M059J (cell line): ENCODE results near the gene BABAM2. TPM values are rescaled to one million over a fixed set of nuclear protein-coding genes. Genes with fewer than 3 reads are reported as not detected.

Experiments used
- DNase-seq: peaks from one replicate; pipeline ENCODE4 v3.0.0-alpha.2; 2012; ENCODE audit warnings: low read depth
- total RNA-seq: library from RNA; depleted of rRNA; stranded (reverse); fragments of >200 nt; shearing (Covaris generic); gene quantifications from 2 replicates; pipeline ENCODE4 v1.2.3, GENCODE V29; 2014

BABAM2 gene
- total RNA-seq, 1 experiment from 2014 or later, result 41.8 TPM

DNA sequence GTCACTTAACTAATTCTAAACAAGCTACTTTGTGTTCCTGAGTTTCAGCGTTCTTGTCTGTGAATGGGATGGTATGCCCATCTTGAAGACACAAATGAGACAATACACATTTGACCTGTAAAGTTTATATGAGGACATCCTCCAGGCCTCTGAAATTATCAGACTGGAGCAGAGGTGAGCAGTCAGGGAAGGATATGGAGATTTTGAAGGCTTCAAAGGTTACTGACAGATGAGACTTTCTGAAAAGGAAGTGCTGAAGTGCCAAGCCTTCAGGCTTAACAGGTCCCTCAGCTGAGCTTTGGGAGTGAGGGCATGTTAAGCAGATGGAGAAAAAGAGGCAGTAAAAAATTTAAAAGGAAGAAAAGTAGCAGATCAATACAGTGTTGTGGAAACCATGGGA is 391.2 kb downstream of the BABAM2 start:
- no peak for DNase-seq

DNA sequence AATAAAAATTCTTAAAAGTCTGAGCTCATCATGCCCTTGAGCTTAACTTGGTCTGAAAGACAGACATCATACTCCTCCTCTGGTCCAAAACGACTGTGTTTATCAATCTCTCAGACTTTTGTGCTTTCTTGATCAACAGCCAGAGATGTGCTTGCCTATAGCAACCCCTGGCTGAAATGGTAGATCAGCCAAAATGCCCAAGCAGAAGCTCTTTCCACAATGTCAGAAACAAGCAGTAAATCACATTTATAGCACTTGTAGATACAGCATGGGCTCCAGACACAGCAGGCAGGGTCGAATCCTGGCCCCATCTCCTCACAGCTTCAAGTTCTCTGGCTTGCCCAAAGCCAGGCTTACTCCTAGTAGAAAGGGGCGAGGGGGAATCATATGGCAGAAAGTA is 391.7 kb downstream of the BABAM2 start:
- no peak for DNase-seq

DNA sequence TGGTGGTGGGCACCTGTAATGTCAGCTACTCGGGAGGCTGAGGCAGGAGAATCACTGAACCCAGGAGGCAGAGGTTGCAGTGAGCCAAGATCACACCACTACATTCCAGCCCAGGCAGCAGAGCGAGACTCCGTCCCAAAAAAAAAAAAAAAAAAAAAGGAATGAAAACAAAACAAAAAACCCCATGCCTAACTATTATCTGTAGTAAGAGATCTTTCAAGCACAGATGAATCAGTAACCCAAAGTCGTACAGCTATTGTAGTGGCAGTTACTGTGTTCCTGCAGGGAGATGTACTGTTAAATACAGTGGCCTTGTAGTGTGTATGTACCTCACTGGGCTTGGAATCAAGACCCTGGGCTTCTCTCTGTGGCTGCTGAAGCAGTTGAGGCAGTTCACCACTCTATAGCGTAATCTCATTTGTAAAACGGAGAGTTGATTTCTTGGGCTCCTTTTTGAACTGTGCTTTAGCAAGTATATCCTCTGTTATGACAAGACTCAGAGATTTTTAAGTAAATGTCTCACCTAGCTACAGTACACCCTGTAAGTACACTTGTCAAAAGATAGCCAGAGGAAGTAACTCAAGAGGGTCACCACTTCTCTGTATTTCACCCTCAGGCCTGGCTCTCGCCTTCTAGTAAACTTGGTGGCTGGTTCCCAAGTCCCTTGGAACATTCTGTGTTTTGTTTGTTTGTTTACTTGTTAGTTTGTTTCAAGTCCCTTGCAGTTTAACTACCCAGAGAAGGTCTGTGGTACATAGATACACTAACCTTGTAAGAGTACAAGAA is 392.5 kb downstream of the BABAM2 start:
- DNase-seq, result peak; percentile 62

DNA sequence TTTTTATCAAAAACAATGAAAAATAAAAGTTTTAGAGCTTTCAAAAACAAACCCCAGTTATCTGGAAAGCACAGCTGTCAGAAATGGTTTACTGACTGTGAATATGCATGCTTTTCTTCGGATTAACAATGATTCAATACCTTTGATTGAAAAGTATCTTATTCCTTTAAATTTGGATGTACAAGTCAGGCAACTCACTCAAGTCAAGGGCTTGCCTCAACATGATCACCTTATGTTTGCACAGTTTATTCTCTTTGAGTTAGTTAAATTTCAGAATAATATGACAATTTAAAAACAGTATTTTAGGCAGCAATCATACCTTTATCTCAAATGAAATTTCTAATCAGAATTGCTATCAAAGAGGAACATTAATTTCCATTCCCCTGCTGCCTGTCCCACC is 393.3 kb downstream of the BABAM2 start:
- no peak for DNase-seq

DNA sequence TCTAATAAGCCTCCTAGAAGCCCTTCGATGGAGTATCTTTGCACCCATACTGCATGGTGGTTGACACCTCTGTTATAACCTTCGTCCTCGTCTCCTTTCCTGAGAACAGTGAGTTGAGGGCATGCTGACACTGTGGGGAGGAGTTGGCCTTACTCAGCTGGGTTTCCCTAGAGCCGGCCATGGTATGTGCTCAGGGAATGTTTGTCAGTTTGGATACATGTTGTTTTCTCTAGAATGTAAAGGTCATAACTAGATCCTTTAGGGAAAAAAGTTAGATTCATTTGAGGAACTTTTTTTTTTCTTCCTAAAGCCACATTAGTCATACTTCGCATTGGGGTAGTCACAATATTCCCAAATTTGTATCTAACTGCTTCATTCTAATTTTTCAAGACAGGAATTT is 396.1 kb downstream of the BABAM2 start:
- no peak for DNase-seq

DNA sequence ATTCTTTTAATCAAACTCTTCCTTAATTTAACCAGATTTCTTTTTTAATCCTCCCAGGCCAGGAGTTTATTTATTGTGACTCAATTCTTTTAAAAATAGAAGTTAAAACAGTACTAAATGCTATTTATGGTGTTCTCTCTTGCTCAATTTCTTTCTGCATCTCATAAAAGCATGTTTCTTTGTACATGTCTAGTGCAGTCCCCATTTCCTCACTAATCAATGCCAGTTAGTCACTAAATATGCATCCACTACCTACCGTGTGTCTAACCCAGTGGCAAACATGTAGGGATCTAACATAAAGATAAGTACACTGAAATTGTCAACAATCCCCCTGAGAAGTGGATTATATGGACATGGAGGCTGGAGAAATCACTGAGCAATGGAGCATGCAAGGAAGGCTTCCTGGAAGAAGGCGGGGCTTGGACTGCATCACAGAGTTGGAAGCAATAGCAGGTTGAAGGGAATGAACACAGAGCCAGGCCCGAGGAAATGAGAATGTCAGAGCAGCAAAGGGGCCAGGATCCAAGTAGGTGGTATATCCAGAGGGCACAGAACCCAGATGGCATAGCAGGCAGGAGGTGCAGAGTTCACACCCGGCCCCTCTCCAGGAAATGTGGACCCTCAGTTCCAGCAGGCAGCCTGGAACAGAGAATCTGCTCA is 396.9 kb downstream of the BABAM2 start:
- no peak for DNase-seq

DNA sequence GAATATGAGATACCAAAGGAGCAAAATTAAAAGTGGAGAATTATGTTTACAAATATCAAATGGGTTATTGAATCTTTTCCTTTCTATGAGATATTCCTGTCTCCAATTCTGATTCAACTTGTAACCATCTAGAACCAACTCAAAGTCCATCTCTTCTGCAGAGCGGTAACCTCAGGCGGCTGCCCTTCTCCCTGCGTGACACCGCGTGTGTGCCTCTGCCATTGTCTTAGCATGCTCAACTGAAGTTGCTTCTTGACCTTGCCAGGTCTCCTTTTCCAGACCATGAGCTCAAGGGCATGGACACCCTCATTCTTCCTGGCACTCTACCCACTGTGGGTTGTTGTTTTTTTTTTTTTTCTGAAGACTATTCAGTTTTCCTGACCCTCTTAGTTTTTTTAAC is 398.1 kb downstream of the BABAM2 start:
- no peak for DNase-seq

DNA sequence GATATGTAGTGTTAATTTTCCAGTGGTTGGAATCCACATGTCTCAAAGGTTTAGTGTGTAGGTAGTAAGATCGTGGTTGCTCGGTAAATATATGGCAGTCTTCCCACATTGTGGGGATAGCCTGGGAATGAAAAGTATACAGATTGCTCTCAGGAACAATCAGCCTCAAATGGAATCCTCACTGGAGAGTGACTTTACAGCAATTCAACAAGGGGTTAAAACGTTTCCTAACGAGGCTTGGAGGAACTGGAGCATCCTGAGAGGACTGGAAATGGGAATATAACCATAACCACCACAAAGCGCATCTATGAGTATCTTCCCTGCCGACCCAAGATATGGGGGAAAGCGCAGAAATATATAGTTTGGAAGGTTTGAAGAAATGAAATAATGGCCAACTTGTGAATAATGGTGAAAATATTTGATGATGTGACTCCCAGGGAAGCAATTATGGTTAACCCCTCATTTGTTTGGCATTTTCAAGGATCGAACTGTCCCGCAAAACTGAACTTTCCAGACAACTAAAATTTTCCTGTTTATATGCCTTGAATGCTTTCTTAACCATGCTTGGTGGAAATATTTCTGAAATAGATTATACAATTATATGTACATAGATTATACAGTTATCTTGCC is 401.4 kb downstream of the BABAM2 start:
- peak; percentile 76 for DNase-seq

DNA sequence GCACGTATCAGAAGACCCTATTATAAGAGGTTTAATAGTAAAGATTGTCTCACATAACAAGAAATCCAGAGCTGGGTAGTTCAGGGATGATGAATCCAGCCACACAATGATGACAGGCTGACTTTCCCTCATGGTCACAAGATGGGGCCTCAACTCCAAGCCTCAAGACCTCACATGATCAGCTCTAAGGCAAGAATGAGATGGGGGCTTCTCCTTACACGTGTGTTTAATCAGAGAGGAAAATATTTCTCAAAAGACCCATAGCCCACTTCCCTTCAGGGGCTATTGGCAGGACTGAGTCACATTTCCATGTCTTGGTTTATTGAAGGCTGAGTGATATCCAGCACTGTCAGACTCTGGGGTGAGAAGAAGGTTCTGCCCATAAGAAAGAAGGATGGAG is 402.0 kb downstream of the BABAM2 start:
- DNase-seq, result peak; percentile 61

DNA sequence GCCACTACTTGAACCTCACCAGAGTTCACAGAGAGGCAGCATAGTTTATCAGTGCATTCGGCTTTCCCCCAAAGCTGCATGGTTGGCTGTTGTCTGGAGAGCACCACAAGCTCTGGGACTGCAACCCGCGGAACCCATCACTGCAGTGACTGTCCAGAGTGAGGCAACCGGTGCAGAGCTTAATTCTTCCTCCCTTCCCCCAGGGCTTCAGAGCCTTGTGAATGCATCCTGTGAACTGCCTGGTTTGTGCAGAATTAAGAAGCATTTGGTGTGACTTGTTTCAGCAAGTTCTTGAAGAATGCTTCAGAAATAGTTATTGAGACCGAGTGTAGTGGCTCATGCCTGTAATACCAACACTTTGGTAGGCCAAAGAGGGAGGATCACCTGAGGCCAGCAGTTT is 402.9 kb downstream of the BABAM2 start:
- DNase-seq, result peak; percentile 42

DNA sequence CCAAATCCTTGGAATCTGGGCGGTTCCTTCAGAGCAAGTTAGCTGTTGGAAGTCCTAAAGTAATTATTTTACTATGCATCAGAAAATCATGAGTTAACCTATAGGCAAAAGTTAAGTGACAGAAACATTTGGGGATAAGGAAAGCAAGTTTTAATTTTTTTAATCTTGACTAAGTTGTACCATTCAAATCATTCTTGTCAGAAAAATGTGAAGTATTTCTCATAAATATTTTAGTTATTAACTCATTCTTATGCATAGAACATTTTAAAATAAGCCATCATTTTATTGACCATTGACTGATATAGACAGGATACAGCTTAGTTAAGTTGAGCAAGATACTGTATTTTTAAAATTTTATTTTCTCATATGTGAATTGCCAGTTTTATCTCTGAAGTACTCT is 403.9 kb downstream of the BABAM2 start:
- DNase-seq, result no peak

DNA sequence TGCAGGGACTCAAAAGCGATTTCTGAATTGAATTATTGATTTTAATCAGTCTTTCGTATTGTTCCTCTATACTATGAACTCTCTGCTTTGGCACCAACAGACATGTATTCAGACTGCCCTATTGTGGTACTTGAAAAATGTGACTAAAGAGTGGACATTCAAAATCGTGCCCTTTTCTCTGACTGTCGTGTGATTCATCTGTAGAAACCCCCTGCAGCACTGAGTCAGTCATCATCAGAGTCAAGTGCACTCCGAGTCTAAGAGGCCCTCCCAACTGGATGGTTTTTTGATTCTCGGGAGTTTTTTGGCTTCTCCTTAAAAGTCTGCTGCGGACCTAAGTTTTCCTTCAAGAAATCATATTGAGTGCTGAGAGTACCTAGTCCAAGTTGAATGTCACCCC is 405.7 kb downstream of the BABAM2 start:
- peak; percentile 88 for DNase-seq

DNA sequence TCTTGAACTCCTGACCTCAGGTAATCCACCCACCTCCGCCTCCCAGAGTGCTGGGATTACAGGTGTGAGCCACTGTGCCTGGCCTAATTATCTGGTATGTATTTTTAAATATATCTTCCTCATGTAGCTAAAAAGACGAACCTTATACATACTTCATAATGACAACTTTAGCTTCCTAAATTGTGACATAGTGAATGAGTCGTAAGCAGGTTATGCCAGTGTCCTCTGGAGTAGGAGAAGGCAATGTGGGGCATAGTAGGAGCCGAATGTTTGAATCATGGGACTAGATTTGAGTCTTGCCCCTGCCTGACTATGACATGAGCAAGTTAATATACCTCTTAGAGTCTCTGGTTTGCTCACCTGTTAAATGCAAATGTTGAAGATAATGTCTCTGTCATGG is 406.4 kb downstream of the BABAM2 start:
- DNase-seq, result peak; percentile 76

DNA sequence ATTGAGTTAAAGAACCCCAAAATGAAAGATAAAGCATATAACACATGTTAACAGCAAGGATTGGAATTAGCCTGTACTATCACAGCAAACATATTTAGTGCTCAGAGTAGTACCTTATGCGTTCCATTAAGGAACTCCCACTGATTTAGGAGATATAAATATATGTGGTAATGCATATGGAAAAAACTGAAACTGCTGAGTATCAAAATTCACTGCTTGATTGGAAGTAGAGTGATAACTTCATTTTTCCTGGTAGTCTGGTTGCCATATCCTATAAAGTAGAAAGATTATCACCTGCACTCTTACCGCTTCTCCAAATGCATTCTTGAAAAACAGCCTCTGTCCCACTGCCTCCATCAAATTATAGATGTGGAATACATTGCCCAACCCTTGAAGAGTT is 407.0 kb downstream of the BABAM2 start:
- no peak for DNase-seq

DNA sequence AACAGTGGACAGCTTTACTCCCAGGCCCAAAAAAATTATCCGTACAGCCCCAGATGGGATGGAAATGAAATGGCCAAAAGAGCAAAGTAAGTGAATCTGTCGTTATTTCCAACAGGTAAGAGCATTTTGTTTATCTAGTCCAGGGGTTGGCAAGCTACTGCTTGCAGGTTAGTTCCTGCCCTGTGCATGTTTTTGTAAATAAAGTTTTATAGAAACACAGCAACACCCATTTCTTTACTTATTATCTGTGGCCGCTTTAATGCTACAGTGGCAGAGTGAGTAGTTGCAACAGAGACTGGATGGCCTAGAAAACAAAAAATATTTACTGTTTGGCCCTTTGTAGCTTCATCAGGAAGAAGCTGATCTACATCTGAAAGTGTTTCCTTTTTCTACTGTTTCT is 407.9 kb downstream of the BABAM2 start:
- no peak for DNase-seq

DNA sequence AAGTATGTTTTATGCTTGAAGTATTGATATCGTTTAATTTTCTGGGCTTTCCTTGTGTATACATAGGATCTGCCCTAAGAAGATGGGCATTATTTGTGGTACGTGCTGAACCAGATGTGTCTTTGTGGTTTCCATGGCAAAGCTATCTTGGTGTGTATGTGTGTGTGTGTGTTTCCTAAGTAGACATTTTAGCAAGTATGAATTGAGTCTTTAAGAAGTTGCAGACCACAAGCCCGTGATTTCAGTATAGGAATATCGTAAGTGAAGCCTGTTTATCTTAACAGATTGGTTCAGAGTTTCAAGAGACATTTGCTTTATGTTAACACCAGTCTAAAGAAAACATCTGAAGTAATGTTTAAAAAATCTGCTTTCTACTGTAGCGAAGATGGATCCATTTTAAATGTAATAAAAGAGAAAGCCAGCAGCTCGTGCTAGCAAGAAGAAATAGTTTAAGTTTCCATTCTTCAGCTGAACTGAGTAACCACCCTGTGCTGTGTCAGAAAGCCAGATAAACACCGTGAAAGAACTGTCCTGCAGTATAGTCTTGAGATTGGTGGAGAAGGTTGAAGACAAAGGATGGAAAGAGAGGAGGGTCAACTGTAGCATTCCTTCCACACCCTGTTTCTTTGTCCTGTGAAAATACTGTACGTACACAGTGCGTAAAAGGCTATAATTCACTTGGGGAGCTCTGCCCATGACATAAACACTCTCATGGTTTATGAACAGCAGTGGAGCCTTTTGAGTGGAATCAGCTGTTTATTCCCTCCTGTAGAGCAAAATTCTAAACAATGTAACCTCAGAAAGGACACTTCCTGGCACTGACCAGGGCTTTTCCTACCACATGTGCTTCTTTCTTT is 410.2 kb downstream of the BABAM2 start:
- DNase-seq, result peak; percentile 69

DNA sequence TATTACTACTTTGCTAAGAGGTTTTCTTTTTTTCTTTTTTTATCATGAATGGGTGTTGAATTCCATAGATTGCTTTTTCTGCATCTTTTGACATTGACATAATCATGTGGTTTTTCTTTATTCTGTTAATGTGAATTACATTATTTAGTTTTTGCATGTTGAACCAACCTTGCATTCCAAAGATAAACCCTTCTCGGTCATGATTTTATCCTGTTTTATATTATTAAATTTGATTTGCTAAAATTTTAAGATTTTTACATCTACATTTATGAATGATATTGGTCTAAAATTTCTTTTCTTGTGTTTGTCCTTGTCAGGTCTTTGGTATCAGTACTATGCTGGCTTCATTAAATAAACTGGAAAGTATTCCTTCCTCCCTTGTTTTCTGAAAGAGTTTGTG is 414.7 kb downstream of the BABAM2 start:
- DNase-seq, result no peak

DNA sequence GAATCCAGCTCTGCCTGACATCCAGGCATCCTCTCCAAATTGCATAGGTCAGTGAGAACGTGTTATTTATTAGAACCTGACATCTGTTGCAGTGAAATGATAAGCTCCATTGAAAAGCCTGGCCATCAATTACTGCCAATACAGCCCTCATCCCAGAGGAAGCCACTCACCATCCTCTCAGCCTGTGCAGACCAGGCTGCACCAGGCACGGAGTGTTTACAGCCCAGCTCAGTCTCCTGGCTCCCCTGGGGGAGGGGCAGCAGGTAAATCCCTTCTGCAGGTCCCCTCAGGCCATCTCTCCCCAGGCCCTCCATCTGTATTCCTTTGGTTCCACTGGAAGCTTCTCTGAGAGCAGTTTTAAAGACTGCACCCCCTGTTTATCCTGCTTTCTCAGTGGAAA is 419.6 kb downstream of the BABAM2 start:
- no peak for DNase-seq

DNA sequence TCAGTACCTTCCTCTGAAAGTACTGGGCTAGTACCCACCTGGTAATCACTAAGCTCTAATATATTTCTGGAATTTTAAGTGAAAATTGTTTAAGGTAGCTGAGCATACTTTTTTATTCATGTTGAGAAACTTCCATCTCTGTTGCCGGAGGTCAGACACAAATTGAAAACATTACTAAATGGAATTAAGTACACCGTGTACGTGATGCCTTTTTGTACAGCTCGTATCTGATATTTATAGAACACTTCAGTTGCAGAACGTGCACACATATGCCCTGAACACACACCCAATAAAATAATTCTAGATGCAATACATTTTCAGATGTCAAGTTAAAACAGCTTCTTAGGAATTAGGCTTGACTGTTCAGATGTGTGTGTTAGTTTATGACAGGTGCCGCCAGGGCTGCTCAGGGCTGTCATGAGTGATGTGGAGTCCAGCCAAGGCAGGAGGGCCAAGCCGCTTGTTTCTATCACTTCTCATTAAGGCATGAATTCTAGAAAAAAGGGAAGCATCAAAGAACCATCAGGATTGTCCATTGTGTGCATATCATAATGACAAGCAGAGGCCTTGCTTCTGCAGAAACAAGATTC is 421.2 kb downstream of the BABAM2 start:
- DNase-seq, result no peak

DNA sequence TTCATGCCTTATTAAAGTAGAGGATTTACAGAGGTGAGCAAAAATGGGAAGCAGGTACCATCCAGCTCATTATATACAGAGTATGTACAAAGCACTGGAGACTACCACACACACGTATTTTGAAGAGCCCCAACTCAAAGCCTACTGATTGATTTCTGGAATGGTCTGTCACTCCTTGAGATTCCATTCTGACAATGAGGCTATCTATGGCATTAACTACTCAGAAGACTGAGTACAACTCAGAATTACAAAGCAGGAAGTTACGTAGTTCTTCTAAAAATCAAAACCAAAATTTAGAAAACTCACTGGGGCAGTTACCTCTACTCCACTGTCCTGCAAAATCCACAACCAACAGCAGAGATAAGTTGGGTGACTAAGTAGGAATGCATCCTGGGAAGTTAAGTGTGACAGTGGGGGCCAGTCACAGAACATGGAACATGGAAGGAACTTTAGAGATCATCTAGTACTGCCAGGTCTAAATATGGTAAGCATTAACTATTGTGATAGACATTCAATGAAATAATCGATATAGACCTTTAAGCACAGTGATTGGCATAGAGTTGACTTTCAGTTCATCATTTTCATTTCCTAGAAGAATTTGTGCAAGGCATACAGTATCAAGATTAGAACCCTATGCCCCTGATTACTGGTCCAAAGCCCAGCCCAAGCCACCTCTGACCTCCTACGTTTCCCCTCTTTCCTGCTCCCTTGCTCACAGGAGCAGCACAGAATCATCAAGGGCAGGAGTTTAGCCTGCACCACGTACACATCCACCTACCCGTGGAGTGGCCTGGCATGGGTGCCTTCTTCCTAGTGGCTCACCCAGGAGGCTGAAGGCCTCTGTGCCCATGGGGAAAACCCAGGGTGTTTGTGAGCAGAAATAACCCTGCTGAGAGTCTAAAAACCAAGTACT is 422.0 kb downstream of the BABAM2 start:
- no peak for DNase-seq
